Measurements from ENCODE around the gene UBE2R2.

- TF ChIP-seq CTCF (conservative IDR thresholded peaks at IDR 0.05) = no peak
- no peak for TF ChIP-seq ZFX (IDR thresholded peaks at IDR 0.05)
Measured at GRCh38 chr9:33795819-33796218, 21.1 kb upstream of the UBE2R2 start.

Measured in C4-2B (cell line).